Effector memory CD4-positive, alpha-beta T cell (primary cell): ENCODE measurements around the gene CALHM6.
"Not testable (repeated sequence)": the region's sequence is repeated elsewhere in the genome, so short reads cannot be mapped to it uniquely, and the experiment has no call there.

Experiments
- DNase-seq, 3 donors: peaks; one replicate each; pipeline ENCODE4 v3.0.0-alpha.2; 2020
- H3K27ac ChIP-seq: 2 replicates; pipeline ENCODE4 v1.7.0; 2013; ENCODE audit warnings: mild to moderate bottlenecking, low read length, moderate library complexity; ENCODE audit not compliant: insufficient read depth, poor library complexity, severe bottlenecking
- H3K27me3 ChIP-seq: replicated peaks from 2 replicates; pipeline ENCODE4 v1.7.0; 2013; ENCODE audit warnings: mild to moderate bottlenecking, low read length; ENCODE audit not compliant: insufficient read depth, control insufficient read depth, poor library complexity, severe bottlenecking
- H3K36me3 ChIP-seq: 2 replicates; pipeline ENCODE4 v1.7.0; 2013; ENCODE audit warnings: mild to moderate bottlenecking, low read length, moderate library complexity; ENCODE audit not compliant: control insufficient read depth, insufficient read depth
- H3K4me1 ChIP-seq: 2 replicates; pipeline ENCODE4 v1.7.0; 2013; ENCODE audit warnings: low read length, mild to moderate bottlenecking; ENCODE audit not compliant: control insufficient read depth, insufficient read depth, poor library complexity, severe bottlenecking
- H3K4me3 ChIP-seq: 2 replicates; pipeline ENCODE4 v1.7.0; 2013; ENCODE audit warnings: low read length, low read depth, mild to moderate bottlenecking; ENCODE audit not compliant: insufficient read depth, poor library complexity, severe bottlenecking
- H3K9me3 ChIP-seq: 2 replicates; pipeline ENCODE4 v1.7.0; 2013; ENCODE audit warnings: mild to moderate bottlenecking, low read length, moderate library complexity; ENCODE audit not compliant: control insufficient read depth

Gene CALHM6

DNA sequence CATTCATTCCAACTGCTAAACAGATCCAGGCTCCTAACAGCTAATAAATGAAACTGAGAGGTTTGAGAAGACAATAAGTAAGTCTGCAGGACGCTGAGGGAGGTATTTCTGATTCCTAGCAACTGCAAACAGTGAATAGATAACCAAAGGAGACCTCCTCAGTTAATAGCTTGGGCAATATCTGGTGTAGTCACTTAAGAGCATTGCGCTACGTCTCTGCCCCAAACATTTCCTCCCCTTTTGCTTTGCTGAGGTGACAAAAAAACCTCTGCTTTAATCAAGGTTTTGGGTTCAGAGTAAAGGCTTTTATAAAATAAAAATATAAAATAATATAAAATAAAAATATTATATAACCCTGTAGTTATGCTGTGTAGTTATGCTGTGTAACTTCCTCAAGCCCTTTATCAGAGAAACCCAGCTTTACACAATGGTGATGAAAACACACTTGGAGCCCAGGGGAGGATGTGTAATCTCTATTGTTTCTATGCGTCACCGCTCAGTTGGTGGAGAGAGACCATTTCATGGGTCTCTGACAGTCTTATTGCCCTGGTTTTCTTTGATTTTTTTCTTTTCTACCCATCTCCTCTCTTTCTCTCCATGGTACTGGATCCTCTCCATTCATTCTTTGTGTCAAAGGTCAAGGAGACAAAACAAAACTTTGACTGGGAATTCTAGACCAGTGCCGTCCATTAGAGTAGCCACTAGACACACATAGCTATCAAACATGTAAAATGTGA, 31.3 kb downstream of the CALHM6 start:
- no peaks in the 10 kb centered on the region for H3K4me1 ChIP-seq
- DNase-seq: no peak

DNA sequence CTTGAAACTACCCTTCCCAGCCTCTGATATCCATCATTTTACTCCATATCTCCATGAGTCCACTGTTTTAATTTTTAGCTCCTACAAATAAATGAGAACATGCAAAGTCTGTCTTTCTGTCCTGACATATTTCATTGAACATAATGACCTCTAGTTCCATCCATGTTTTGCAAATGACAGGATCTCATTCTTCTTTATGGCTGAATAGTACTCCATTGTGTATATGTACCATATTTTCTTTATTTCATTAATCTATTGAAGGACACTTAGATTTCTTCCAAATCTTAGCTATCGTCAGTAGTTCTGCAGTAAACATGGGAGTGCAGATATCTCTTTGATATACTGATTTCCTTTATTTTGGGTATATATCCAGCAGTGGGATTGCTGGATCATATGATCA, 34.0 kb downstream of the CALHM6 start:
- not testable (repeated sequence) for H3K9me3 ChIP-seq, H3K27ac ChIP-seq, DNase-seq, H3K27me3 ChIP-seq, H3K4me1 ChIP-seq, H3K36me3 ChIP-seq, H3K4me3 ChIP-seq

More for the DNA sequence above, 31.3 kb downstream of the CALHM6 start:
- no peak overlapping the region for H3K27ac ChIP-seq
- H3K27me3 ChIP-seq: no peaks in the 10 kb centered on the region
- no peaks in the 10 kb centered on the region for H3K9me3 ChIP-seq
- no peak overlapping the region for H3K4me3 ChIP-seq
- H3K36me3 ChIP-seq: no peaks in the 10 kb centered on the region

DNA sequence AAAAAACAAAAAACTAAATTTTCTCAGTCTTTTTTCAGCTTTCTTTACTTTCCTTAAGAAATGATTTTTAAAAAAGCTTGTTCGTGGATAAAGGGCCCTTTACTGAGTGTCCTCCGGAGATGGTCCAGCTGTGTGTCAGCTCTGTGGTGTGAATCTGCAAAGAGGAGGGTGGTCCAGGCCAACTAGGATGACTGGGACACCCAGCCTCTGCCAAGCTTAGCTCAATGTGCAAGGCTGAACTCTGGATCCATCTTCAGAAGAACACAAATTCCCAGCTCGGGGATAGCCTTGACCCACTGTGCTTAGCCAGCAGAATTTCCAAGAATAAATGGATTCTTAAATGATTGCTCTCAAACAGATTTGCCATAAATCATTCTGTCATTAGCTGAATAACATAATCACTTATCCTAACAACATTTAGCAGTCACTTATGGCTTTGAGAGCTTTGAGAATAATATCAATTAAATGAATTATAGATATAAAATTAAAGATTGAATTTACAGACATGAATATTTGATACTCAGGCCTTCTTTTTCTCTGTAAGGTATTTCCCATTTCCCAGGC, 36.0 kb downstream of the CALHM6 start:
- Histone ChIP-seq H3K36me3 (no peaks in the 10 kb centered on the region), H3K4me3 (no peak overlapping the region), H3K27me3 (no peaks in the 10 kb centered on the region), H3K9me3 (no peaks in the 10 kb centered on the region), H3K27ac (no peak overlapping the region), H3K4me1 (no peaks in the 10 kb centered on the region)
- DNase-seq: no peak

DNA sequence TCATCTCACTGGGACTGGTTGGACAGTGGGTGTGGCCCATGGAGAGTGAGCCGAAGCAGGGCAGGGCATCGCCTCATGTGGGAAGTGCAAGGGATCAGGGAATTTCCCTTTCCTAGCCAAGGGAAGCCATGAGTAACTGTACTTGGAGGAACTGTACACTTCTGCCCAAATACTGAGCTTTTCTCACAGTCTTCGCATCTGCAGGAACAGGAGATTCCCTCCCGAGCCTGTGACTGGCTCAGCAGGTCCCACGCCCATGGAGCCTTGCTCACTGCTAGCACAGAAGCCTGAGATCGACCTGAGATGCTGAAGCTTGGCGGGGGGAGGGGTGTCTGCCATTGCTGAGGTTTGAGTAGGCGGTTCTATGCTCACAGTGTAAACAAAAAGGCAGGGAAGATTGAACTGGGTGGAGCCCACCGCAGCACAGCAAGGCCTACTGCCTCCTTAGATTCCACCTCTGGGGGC, 39.8 kb downstream of the CALHM6 start:
- no peak for DNase-seq
- no peak overlapping the region for H3K4me3 ChIP-seq
- H3K27me3 ChIP-seq: no peaks in the 10 kb centered on the region
- H3K27ac ChIP-seq: no peak overlapping the region
- H3K9me3 ChIP-seq: no peaks in the 10 kb centered on the region
- H3K36me3 ChIP-seq: no peaks in the 10 kb centered on the region
- no peaks in the 10 kb centered on the region for H3K4me1 ChIP-seq

DNA sequence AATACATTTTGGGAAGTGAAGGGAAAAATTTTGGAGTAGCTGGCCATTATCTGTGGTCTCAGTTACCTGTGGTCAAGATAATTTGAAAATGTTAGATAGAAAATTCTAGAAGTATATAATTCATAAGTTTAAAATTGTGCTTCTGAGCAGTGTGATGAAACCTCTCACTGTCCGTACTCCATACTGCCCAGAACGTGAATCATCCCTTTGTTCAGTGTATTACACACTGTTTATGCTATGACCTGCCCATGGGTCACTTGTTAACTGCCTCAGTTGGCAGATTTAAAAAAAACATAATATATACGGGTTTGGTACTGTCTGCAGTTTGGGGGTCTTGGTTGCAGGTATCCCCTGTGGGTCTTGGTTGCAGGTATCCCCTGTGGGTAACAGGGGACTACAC, 46.1 kb downstream of the CALHM6 start:
- Histone ChIP-seq H3K36me3 (no peaks in the 10 kb centered on the region), H3K27me3 (no peaks in the 10 kb centered on the region), H3K4me3 (no peak overlapping the region), H3K27ac (no peak overlapping the region), H3K9me3 (no peaks in the 10 kb centered on the region), H3K4me1 (no peaks in the 10 kb centered on the region)
- no peak for DNase-seq

DNA sequence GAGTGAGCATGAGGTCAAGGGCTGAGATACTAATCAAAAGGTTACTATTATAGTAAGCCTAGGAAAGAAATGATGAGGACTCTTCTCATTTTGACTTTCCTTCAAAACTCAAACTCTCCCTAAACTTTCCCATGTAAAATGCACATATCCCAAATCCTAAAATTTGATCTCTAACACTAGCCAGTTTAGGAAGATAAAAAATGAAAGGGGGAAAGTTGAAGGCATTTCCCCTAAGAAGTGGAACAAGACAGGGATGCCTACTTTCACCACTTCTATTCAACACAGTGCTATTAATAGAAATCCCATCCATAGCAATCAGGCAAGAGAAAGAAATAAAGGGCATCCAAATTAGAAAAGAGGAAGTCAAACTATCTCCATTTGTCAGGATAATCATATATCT, 47.4 kb downstream of the CALHM6 start:
- Histone ChIP-seq H3K27me3 (no peaks in the 10 kb centered on the region), H3K4me1 (no peaks in the 10 kb centered on the region), H3K9me3 (no peaks in the 10 kb centered on the region), H3K36me3 (no peaks in the 10 kb centered on the region), H3K4me3 (no peak overlapping the region), H3K27ac (no peak overlapping the region)
- DNase-seq: no peak

DNA sequence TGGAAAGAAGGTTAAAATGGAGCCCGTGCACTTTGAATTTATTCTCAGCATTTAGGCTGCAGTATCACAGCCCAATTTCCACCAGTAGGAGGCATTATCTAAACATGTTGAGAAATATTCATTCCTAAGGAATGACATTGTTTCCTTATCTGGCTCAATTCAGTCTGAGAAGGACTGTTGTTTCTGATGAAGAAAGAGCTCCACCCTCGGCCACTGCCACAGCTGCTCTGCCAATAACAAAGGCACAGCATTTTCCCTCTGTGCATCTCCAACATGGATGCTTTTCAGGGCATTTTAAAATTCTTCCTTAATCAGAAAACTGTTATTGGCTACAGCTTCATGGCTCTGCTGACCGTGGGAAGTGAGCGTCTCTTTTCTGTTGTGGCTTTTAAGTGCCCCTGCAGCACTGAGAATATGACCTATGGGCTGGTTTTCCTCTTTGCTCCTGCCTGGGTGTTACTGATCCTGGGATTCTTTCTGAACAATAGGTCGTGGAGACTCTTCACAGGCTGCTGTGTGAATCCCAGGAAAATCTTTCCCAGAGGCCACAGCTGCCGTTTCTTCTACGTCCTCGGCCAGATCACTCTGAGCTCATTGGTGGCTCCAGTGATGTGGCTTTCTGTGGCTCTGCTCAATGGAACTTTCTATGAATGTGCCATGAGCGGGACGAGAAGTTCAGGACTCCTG, 50.4 kb downstream of the CALHM6 start, which contains the start of gene CALHM5:
TSS of gene CALHM5 (plus strand) at position 216 of the 687 bp plus-strand sequence. CDS start at position 274, 58 bp downstream.
- DNase-seq: no peak

DNA sequence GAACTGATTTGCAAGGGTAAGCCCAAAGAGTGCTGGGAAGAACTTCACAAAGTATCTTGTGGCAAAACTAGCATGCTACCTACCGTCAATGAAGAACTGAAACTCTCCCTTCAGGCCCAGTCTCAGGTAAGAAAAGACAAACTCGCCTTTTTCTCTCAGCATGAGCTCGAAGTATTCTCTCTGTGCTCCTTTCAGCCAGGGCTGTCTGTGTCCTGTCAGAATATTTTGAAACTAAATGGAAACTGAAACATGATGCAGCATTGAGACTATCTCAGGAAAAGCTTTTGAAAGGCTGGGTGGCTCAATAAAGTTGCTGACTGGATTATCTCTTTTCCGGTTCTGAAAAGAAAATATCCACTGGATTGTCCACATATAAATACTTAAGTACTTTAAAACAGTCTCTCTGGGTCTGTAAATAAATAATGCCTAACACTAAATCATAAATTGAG, 51.0 kb downstream of the CALHM6 start:
- Histone ChIP-seq H3K4me1 (no peaks in the 10 kb centered on the region), H3K27ac (no peak overlapping the region), H3K27me3 (no peaks in the 10 kb centered on the region), H3K9me3 (no peaks in the 10 kb centered on the region), H3K36me3 (no peaks in the 10 kb centered on the region), H3K4me3 (no peak overlapping the region)
- no peak for DNase-seq

More for the DNA sequence above, 50.4 kb downstream of the CALHM6 start, which contains the start of gene CALHM5:
- Histone ChIP-seq H3K9me3 (no peaks in the 10 kb centered on the region), H3K27ac (no peak within 1 kb of the TSS), H3K27me3 (no peaks in the 10 kb centered on the region), H3K4me3 (no peak within 1 kb of the TSS), H3K36me3 (no peaks in the 10 kb centered on the region), H3K4me1 (no peaks in the 10 kb centered on the region)

DNA sequence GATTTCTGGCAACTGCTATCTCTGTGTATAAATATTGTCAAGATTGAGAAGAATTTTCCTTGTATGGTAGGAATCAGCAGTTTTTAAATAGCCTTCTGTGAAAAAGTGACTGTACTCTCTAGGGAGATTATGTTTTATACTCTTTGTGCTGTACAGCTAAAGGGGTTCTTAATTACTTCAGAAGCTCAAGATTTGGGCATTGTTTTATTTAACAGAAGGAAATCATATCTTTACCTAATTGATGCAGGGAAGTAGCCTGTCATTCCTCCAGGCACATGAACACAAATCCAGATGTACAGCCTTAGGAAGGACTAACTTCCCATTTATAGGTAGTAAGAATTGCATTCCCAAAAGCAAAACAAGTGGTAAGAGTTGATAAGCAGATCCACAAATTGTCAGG, 51.6 kb downstream of the CALHM6 start:
- Histone ChIP-seq H3K27me3 (no peaks in the 10 kb centered on the region), H3K4me3 (no peak overlapping the region), H3K27ac (no peak overlapping the region), H3K4me1 (no peaks in the 10 kb centered on the region), H3K9me3 (no peaks in the 10 kb centered on the region), H3K36me3 (no peaks in the 10 kb centered on the region)
- no peak for DNase-seq
